B cell (primary cell): ENCODE measurements around the gene CABLES1.

Experiments
- EZH2 ChIP-seq: IDR thresholded peaks from 2 replicates; pipeline ENCODE4 v1.6.1; 2012; ENCODE audit warnings: borderline replicate concordance, low read depth, mild to moderate bottlenecking, moderate library complexity, low read length; ENCODE audit not compliant: insufficient read depth, poor library complexity, severe bottlenecking
- TF ChIP-seq, protein P1 (sequence below): fragments of 200-600 bp; IDR thresholded peaks from one replicate; pipeline ENCODE4 v1.8.0; 2022; ENCODE audit warnings: antibody characterized with exemption, mild to moderate bottlenecking

DNA sequence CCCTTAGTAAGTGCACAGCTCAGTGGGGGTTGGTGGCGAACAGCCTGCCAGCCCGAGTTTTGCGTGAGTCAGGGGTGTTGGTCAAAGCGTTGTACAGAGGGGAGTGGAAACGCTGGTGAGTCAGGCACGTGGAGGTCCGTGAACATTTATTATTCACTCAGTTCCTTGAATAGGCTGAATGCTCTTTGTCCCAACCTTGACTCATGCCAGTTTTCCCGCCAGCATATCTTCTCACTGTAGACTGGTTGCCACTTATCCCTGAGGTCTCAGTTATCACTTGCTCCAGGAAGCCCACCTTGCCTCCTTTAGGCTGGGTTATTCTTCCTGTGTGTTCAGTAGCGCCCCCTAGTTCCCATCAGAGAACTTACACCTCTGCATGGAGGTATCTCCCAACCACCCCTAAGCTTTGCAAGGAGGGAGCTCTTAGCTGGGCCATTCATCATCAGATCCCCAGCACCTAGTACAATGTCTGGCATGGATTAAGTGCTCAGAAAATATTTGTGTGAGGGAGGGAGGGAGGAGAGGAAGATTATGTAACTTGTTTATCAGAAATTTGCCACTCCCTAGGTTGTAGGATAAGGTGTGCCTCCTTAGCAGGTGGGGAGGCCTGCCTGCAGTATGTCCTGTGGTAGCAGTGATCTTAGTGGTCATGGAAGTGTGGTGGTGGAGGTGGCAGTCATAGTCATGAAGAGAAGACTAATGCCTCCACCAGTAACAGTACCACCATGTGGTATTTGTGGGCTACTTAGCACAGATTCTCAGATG is 72.1 kb downstream of the CABLES1 start:
- TF ChIP-seq, protein P1, sequence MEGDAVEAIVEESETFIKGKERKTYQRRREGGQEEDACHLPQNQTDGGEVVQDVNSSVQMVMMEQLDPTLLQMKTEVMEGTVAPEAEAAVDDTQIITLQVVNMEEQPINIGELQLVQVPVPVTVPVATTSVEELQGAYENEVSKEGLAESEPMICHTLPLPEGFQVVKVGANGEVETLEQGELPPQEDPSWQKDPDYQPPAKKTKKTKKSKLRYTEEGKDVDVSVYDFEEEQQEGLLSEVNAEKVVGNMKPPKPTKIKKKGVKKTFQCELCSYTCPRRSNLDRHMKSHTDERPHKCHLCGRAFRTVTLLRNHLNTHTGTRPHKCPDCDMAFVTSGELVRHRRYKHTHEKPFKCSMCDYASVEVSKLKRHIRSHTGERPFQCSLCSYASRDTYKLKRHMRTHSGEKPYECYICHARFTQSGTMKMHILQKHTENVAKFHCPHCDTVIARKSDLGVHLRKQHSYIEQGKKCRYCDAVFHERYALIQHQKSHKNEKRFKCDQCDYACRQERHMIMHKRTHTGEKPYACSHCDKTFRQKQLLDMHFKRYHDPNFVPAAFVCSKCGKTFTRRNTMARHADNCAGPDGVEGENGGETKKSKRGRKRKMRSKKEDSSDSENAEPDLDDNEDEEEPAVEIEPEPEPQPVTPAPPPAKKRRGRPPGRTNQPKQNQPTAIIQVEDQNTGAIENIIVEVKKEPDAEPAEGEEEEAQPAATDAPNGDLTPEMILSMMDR: peak; percentile 19
- TF ChIP-seq EZH2: no peak
